Astrocyte of the spinal cord (primary cell): ENCODE data around the gene BTBD6.

ENCODE experiments used
- DNase-seq: peaks from one replicate; pipeline ENCODE4 v3.0.0; 2011; ENCODE audit warnings: low read depth, low spot score
- H3K4me3 ChIP-seq: 2 replicates; pipeline ENCODE4 v1.5.1; 2011; ENCODE audit warnings: low read depth, mild to moderate bottlenecking, low read length, moderate library complexity
- in situ Hi-C: cut with HindIII; loops from 2 replicates; pipeline ENCODE4 v1.10.0; 2017; ENCODE audit warnings: low sequenced_read_pairs
- TF ChIP-seq, protein P1 (sequence below): IDR thresholded peaks from 2 replicates; pipeline ENCODE4 v1.5.1; 2012; ENCODE audit warnings: low read depth, mild to moderate bottlenecking, low read length, inconsistent platforms

The BTBD6 gene

DNA sequence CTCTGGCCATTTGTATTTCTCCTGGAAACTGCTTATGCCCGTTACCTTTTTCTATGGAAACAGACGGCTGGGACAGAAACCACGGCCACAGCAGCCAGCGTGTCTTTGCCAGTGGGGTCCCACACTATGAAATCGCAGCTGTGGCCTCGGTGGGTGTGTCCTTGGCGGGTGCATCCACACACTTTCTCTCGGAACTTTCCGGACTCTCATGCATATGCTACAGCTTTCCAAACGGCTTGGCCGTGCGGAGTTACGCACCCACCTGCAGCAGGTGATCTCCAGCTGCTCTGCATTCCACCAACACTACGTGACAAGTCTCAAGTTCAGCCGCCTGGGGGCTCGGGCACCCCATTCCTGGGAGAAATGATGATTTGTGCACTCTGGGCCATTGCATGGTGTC is 1.3 kb upstream of the BTBD6 start:
- in situ Hi-C loops = no loop called here
- TF ChIP-seq, protein P1, sequence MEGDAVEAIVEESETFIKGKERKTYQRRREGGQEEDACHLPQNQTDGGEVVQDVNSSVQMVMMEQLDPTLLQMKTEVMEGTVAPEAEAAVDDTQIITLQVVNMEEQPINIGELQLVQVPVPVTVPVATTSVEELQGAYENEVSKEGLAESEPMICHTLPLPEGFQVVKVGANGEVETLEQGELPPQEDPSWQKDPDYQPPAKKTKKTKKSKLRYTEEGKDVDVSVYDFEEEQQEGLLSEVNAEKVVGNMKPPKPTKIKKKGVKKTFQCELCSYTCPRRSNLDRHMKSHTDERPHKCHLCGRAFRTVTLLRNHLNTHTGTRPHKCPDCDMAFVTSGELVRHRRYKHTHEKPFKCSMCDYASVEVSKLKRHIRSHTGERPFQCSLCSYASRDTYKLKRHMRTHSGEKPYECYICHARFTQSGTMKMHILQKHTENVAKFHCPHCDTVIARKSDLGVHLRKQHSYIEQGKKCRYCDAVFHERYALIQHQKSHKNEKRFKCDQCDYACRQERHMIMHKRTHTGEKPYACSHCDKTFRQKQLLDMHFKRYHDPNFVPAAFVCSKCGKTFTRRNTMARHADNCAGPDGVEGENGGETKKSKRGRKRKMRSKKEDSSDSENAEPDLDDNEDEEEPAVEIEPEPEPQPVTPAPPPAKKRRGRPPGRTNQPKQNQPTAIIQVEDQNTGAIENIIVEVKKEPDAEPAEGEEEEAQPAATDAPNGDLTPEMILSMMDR = no peak
- no peak overlapping the region for H3K4me3 ChIP-seq
- DNase-seq = no peak

DNA sequence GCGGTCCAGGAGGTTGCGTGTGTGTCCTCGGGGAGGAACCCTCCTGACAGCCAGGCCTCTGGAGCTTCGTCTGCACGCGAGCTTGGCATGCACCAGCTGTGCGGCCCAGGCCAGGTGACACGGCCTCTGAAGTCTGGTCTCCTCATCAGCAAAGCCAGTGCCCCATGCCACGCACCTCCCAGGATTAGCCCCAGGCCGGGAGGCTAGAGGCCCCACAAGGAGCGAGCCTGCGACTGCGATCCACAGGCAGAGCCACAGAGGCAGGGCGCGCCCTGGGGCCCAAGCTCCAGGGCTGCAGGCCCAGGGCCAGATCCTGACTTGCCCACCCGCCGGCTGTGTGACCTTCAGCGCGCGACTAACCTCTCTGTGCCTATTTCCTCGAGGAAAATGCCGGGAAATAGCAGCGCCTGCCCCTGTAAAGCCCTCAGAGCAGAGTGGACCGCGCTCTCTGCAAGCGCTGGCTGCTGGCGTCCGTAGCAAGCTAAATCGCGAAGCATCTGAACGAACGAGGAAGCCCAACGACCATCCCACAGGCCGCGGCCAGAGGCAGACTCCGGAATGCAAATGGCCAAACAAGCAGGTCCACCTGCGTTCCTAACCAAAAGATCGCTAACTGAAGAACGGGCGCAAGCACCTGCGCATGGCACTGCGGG is 492 bp upstream of the BTBD6 start:
- TF ChIP-seq, protein P1 = no peak
- DNase-seq = no peak
- in situ Hi-C loops = no loop called here
- peak overlapping the region; percentile 47 for H3K4me3 ChIP-seq

DNA sequence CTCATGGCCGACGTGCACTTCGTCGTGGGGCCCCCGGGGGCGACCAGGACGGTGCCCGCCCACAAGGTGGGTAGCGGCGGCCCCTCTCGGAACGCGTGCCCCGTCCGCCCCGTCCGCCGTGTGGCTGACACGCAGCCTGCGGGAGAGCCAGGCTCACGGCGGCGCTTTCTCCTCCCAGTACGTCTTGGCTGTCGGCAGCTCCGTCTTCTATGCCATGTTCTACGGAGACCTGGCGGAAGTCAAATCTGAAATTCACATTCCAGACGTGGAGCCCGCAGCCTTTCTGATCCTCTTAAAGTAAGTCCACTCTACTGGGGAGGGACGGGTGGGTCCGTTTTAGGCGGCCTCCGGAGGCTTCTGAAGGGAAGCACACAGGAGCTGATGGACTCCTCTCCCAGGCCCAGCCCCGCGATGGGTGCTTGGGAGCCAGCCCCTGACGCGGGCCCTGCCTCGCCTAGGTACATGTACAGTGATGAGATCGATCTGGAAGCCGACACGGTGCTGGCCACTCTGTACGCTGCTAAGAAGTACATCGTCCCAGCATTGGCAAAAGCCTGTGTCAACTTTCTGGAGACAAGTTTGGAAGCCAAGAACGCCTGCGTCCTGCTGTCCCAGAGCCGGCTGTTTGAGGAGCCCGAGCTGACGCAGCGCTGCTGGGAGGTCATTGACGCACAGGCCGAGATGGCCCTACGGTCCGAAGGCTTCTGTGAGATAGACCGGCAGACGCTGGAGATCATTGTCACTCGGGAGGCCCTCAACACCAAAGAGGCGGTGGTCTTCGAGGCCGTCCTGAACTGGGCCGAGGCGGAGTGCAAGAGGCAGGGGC is 1.1 kb downstream of the BTBD6 start:
- peak; percentile 28 for DNase-seq
- peak overlapping the region; percentile 36 for H3K4me3 ChIP-seq
- TF ChIP-seq, protein P1 = no peak
- in situ Hi-C loops = no loop called here

DNA sequence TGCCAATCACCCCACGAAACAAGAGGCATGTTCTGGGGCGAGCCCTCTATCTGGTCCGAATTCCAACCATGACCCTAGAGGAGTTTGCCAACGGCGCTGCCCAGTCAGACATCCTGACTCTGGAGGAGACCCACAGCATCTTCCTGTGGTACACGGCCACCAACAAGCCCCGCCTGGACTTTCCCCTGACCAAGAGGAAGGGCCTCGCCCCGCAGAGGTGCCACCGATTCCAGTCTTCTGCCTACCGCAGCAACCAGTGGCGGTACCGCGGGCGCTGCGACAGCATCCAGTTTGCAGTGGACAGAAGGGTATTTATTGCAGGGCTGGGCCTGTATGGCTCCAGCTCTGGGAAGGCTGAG is 1.7 kb downstream of the BTBD6 start:
- H3K4me3 ChIP-seq = no peak overlapping the region
- no peak for DNase-seq
- TF ChIP-seq, protein P1 = no peak
- in situ Hi-C loops = no loop called here

DNA sequence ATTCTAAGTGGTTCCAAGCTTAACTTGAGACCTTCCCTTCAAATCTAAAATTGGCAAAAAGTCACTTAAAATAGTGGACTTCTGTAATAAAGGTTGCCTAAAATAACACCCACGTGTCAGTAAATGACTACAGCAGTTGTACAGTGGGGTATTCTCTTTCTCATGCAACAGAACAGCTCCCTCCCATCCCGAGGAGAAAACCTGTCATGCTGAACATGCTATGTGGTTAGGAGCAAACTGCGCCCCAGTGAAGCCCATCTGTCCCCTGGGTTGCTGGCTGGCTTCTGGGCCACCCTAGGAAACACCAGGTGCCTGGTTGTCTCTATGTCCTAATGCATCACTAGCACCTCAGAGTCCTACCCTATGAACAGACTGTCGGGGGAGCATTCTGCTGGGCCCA is 2.7 kb downstream of the BTBD6 start:
- DNase-seq = no peak
- TF ChIP-seq, protein P1 = no peak
- in situ Hi-C loops = no loop called here
- no peak overlapping the region for H3K4me3 ChIP-seq

DNA sequence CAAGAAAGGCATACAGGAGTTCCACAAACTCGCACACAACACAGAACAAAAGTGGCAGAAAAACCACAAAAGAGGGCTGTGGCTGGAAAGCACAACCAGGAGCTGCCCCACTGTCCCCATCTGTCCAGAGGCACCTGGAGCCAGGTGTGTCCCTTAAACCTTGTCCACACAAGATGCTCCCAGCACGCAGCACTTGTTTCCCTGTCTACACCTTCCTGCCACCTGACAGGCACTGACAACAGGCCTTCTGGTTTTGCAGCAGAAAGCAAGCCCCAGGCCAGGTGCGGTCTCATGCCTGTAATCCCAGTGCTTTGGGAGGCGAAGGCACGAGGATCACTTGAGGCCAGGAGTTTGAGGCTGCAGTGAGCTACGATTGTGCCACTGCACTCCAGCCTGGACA is 3.6 kb downstream of the BTBD6 start:
- no peak for DNase-seq
- H3K4me3 ChIP-seq = no peak overlapping the region
- in situ Hi-C loops = no loop called here
- TF ChIP-seq, protein P1 = no peak
